ENCODE measurements around the gene MBD1. TPM values are rescaled to one million over a fixed set of nuclear protein-coding genes. Genes with fewer than 3 reads are reported as not detected.

Gene MBD1
- total and polyA plus RNA-seq, 2 of the 13 experiments (the other 11 are each of a cell fraction or from before 2014, with no cell fraction given): 25.5 to 28.6 TPM

DNA sequence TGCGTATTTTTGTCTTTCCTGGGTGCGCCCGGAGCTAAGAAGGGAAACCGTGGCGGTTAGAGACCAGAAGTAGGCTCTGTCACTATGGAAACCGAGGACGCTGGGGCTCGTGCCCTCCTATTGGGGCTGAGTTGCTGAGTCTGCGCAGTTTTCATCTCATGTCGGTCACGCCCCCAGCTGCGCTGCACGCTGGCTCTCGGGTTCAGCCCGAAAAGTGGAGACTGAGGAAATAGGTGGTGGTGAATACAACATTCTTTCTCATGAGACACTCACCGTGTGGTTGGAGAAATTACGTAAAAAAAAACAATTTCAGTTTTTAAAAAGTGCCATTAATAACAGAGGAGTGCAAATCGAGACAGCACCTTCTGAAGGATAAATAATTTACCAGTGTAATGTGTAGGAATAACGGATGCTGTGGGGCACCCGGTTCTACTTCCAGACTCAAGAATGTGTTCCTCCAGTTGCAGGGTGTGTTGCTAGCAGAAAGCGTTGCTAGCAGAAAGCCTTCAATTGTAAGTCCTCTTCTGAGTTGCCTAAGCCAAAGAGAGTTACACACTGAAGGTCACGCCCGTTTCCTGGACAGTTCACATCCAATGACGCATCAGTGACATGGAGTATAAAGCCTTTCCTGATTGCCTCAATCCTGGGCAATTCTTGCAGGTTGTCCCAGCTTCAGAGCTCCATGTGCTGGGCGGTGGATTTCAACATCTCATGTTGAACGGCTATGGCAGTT lies 26.6 kb upstream of the MBD1 start (continued):
- TF ChIP-seq GABPB1 (CRISPR knock-in tag; IDR thresholded peaks at IDR 0.05) (no peak; the same call in 1 of the 2 replicates), MIER2 (CRISPR knock-in tag; IDR thresholded peaks at IDR 0.05) (no peak), ARID2 (CRISPR knock-in tag; IDR thresholded peaks at IDR 0.05; ENCODE audit: borderline replicate concordance) (no peak), RBM39 (IDR thresholded peaks at IDR 0.05; ENCODE audit: low read depth, low read length, poor library complexity, severe bottlenecking) (no peak), GATAD1 (CRISPR knock-in tag; IDR thresholded peaks at IDR 0.05) (0 out of 2 replicates have a peak, but pooled peaks have one; percentile 15), ZFP90 (CRISPR knock-in tag; IDR thresholded peaks at IDR 0.05; ENCODE audit: borderline replicate concordance) (no peak), ZSCAN22 (CRISPR knock-in tag; IDR thresholded peaks at IDR 0.05) (no peak), RFX3 (CRISPR knock-in tag; IDR thresholded peaks at IDR 0.05) (peak; percentile 90), RARA (CRISPR knock-in tag; IDR thresholded peaks at IDR 0.05) (peak; percentile 43; the same call in 1 of the 2 replicates), YEATS4 (CRISPR knock-in tag; IDR thresholded peaks at IDR 0.05; ENCODE audit: borderline replicate concordance) (0 out of 2 replicates have a peak, but pooled peaks have one; percentile 16), CREM (IDR thresholded peaks at IDR 0.05) (peak; percentile 13; the same call in 1 of the 2 replicates), CREM (CRISPR knock-in tag; IDR thresholded peaks at IDR 0.05) (no peak), ZNF460 (CRISPR knock-in tag; IDR thresholded peaks at IDR 0.05; ENCODE audit: borderline replicate concordance) (no peak), RFX5 (IDR thresholded peaks at IDR 0.05; ENCODE audit: low read depth, low read length) (peak; percentile 90), SNAI1 (CRISPR knock-in tag; IDR thresholded peaks at IDR 0.05; ENCODE audit: borderline replicate concordance) (no peak), RNF2 (conservative IDR thresholded peaks at IDR 0.05; ENCODE audit: low read depth) (no peak), SETDB1 (CRISPR knock-in tag; IDR thresholded peaks at IDR 0.05; ENCODE audit: borderline replicate concordance) (no peak), NR3C1 (CRISPR knock-in tag; IDR thresholded peaks at IDR 0.05) (no peak), ZNF496 (CRISPR knock-in tag; IDR thresholded peaks at IDR 0.05; ENCODE audit: insufficient replicate concordance) (no peak), FOXM1 (CRISPR knock-in tag; IDR thresholded peaks at IDR 0.05) (no peak), ZNF768 (CRISPR knock-in tag; IDR thresholded peaks at IDR 0.05) (no peak)
- TF ChIP-seq, protein P1, sequence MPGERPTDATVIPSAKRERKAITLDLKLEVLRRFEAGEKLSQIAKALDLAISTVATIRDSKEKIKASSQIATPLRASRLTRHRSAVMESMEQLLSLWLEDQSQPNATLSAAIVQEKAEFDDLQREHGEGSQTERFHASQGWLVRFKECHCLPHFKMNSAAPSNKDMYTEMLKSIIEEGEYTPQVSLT (CRISPR knock-in tag; IDR thresholded peaks at IDR 0.05; ENCODE audit: borderline replicate concordance, low read depth): no peak
- TF ChIP-seq, protein P2, sequence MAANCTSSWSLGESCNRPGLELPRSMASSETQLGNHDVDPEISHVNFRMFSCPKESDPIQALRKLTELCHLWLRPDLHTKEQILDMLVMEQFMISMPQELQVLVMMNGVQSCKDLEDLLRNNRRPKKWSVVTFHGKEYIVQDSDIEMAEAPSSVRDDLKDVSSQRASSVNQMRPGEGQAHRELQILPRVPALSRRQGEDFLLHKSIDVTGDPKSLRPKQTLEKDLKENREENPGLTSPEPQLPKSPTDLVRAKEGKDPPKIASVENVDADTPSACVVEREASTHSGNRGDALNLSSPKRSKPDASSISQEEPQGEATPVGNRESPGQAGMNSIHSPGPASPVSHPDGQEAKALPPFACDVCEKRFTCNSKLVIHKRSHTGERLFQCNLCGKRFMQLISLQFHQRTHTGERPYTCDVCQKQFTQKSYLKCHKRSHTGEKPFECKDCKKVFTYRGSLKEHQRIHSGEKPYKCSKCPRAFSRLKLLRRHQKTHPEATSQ (CRISPR knock-in tag; IDR thresholded peaks at IDR 0.05; ENCODE audit: borderline replicate concordance): no peak
- TF ChIP-seq, protein P3, sequence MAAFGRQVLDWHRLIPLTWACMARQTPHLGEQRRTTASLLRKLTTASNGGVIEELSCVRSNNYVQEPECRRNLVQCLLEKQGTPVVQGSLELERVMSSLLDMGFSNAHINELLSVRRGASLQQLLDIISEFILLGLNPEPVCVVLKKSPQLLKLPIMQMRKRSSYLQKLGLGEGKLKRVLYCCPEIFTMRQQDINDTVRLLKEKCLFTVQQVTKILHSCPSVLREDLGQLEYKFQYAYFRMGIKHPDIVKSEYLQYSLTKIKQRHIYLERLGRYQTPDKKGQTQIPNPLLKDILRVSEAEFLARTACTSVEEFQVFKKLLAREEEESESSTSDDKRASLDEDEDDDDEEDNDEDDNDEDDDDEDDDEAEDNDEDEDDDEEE (CRISPR knock-in tag; IDR thresholded peaks at IDR 0.05): peak; percentile 37; the same call in 1 of the 2 replicates
- TF ChIP-seq, protein P4, sequence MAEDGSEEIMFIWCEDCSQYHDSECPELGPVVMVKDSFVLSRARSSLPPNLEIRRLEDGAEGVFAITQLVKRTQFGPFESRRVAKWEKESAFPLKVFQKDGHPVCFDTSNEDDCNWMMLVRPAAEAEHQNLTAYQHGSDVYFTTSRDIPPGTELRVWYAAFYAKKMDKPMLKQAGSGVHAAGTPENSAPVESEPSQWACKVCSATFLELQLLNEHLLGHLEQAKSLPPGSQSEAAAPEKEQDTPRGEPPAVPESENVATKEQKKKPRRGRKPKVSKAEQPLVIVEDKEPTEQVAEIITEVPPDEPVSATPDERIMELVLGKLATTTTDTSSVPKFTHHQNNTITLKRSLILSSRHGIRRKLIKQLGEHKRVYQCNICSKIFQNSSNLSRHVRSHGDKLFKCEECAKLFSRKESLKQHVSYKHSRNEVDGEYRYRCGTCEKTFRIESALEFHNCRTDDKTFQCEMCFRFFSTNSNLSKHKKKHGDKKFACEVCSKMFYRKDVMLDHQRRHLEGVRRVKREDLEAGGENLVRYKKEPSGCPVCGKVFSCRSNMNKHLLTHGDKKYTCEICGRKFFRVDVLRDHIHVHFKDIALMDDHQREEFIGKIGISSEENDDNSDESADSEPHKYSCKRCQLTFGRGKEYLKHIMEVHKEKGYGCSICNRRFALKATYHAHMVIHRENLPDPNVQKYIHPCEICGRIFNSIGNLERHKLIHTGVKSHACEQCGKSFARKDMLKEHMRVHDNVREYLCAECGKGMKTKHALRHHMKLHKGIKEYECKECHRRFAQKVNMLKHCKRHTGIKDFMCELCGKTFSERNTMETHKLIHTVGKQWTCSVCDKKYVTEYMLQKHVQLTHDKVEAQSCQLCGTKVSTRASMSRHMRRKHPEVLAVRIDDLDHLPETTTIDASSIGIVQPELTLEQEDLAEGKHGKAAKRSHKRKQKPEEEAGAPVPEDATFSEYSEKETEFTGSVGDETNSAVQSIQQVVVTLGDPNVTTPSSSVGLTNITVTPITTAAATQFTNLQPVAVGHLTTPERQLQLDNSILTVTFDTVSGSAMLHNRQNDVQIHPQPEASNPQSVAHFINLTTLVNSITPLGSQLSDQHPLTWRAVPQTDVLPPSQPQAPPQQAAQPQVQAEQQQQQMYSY (CRISPR knock-in tag; IDR thresholded peaks at IDR 0.05): no peak

Data from HepG2 (cell line).